Measurements from ENCODE around the gene SERPINB8.
"Not testable (repeated sequence)": the region's sequence is repeated elsewhere in the genome, so short reads cannot be mapped to it uniquely, and the experiment has no call there.

SERPINB8 gene, protein sequence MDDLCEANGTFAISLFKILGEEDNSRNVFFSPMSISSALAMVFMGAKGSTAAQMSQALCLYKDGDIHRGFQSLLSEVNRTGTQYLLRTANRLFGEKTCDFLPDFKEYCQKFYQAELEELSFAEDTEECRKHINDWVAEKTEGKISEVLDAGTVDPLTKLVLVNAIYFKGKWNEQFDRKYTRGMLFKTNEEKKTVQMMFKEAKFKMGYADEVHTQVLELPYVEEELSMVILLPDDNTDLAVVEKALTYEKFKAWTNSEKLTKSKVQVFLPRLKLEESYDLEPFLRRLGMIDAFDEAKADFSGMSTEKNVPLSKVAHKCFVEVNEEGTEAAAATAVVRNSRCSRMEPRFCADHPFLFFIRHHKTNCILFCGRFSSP

DNA sequence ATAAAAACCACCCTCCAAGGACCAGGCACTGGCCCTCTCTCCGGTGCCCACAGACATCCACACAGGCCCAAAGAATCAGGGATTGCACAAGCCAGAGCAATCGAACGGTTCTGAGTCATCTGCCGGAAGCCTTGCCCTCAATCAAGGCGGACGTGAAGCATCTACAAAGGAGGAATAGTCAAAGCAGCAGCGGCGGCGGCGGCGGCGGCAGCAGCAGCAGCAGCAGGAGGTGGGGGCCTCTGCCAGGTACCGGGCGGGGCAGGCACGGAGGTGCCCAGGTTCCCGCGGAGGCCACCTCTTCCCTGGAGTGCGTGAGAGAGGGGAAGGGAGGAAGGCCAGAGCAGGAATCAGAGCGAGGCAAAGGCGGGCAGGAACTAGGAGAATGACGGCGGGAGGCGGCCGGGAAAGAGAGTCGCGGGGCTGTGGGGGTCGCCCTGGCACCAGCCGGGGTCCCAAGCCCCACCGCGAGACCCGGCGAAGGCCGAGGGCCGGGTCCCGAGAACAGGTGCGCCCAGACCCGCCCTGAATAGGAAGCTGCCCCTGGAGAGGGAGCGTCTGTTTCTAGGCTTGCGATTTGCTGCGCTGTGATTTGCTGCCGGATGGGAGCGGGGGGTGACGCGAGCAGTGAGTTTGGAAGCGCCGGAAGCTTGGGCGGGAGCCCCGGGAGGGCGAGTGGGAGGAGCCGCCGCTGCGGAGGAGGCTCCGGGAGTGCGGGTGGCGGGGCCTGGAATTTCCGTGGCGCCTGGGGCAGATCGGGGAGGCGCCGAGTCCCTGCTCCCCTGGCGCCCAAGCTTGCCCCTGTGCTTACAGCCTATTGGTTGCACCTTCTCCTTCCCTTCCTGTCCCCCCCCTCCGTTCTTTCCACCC, at the start of gene SERPINB8:
Gene SERPINB8 (plus strand): TSS at position 140 of the 867 bp plus-strand sequence. CDS start 8,228 bp downstream, outside the sequence.
- peak; percentile 30 to 69 (median 51) for DNase-seq

DNA sequence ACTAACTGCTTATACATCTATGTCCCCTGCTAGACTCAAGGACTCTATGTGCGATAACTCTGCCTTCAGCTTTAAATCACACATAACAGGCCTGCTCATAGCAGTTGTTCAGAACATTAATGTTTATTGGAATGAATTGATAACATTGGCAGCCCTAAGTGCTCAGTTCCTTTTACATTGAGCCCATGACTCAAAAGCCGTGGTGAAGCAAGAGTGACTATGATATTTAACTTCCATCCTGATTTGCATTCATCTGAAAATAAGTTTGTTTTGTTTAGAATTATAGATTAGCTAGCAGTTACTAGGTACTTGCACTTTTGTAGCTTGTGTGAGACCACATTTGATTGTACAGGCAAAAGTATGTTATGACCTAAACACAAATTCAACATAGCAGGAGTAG, 47.8 kb upstream of the SERPINB8 start:
- no peak for DNase-seq

DNA sequence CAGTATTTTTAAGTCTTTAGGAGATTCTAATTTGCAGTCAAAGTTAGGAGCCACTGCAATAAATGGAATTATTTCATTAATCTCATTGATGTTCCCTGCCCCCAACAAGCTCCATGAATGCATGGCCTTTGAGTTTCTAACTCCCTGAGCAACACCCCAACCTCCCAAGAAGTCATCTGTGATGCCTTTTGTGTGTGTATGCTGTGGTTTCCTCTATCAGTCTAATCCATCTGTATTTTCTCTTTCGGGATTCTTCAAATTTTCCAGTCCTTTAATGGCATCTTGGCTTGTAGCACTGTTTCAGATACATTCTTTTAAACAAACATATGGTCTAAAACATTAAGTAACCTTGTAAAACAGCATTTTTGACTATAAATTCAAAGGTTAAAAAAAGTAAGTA, 45.3 kb upstream of the SERPINB8 start:
- DNase-seq: no peak

DNA sequence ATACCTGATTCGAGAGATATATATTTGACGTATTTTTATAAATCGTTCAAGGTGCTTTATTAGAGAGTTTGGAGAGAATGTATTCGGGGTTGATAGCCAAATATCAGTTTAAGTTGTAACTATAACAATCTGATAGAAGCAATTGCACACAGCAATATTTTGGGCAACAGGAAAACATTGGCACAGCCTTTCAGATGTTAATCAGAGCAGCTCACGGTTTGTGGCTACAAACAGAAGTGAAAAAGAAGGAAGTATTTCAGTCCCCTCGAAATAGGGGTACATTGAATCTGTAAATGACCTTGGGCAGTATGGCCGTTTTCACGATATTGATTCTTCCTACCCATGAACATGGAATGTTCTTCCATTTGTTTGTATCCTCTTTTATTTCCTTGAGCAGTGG, 41.5 kb upstream of the SERPINB8 start:
- DNase-seq: no peak

DNA sequence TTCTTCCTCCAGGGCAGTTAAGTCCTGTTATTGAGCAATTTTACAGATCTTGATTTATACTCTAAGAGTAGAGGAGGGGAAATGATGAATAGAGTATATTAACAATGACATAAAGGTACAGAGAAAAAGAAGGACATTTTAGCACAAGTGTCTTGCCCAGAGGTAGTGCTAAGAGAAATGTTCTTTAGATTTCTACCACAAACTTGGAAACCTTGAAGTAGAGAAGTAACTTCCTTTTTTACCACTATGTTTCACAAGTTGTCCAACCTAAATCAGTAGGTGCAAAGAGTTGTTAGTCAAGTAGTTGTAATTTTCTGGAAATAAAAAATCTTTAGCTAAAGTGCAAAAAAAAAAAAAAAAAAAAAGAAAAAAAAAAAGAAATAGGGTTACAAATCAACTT, 40.5 kb upstream of the SERPINB8 start:
- not testable (repeated sequence) for DNase-seq

DNA sequence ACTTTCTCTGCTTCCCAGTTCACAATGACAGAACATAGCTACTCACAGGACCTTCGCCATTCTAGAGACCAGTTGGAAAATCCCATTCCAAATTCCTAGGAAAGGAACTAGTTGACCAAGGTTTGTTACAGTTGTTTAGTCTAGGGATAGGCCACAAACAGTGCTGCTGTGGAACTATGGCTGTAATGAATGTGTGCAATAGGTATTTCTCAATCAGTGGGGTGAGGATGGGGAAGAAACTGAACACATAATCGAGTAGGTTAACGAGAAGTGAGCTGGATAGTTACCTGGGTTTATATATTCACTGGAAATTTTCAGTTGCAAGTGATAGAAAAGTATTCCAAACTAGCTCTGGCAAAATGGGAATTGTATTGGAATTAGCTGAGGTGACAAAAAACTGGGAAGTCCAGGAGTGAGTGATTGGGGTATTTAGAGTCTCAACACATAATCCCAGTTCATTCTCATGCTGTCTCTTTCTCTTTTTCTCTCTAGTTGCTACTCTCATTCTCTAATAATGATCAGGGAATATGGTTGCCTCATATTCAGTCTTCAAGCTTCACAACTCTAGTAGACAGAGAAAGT, 39.0 kb upstream of the SERPINB8 start:
- DNase-seq: no peak

DNA sequence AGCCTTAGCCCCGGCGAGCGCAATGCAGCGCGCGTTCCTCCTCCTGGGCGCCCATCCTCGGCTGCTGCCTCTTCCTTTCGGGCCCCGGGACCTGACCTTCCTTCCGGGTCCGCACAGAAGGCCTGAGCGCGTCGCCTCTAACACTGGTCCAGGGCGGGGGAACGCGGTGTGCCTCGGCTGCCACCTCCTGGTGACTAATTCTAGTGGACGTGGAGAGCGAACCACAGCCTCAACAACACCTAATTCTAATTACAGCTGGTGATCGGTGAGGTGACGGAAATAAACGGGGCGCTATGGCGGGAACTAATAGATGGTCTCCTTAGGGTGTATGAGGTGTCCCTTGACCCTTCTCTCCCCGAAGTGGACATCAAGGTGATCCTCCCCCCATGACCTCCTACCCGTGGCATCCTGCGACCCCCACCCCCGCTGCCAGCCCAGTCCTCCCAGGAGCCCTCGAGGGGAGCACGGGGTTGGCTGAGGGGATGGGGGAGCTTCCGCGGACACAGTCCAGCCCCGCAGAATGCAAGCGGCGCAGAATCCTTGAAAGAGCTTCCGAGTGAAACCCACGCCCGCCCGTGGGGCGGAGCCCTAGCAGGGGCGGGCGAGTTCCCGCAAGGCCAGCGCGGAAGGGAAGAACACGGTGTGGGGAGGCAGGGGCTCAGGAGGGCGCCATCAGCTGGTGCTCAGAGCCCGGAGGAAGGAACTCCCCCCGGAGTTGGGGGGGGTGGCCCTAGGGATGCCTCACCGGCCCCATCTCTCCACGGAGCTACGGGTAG, 33.5 kb upstream of the SERPINB8 start:
- DNase-seq: no peak

DNA sequence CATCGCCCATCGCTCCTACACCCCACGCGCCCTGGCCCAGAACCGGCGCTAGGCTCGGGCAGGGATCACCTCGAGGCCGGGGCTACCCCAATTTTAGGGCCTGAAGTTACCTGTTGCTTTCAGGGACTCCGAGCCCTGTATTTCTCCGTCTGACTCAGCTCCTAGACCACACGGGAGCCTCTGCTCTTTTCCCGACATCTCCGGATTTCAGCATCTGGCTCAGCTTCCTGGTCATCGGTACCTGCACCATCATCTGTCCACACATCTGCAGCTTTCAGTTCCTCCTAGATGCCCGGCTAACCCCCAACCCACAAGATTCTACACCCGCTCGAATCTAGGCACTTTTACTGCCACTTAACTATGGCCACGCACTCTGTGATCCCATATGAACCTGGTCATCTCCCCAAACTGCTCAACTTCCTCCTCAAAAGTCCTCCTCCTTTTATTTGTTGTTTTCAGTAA, 32.9 kb upstream of the SERPINB8 start:
- no peak for DNase-seq

DNA sequence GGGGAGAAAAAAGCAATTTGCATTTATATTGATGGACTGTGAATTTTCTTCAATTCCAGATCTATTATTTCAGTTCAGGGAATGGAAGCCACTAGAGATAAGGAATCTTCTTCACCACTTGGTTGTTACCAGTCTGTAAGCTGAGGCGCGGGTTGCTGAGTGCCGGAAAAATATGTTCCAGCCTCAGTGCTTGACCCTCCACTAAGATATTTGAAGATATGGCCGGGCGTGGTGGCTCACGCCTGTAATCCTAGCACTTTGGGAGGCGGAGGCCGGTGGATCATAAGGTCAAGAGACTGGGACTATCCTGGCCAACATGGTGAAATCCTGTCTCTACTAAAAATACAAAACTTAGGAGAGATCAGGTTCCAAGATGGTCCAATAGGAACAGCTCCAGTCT, 29.9 kb upstream of the SERPINB8 start:
- no peak for DNase-seq

DNA sequence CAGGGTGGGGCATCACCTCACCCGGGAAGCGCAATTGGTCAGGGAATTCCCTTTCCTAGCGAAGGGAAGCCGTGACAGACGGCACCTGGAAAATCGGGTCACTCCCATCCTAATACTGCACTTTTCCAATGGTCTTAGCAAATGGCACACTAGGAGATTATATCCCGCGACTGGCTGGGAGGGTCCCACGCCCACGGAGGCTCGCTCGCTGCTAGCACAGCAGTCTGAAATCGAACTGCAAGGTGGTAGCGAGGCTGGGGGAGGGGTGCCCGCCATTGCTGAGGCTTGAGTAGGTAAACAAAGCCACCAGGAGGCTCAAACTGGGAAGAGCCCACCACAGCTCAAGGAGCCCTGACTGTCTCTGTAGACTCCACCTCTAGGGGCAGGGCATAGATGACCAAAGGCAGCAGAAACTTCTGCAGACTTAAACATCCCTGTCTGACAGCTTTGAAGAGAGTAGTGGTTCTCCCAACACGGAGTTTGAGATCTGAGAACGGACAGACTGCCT, 29.3 kb upstream of the SERPINB8 start:
- DNase-seq: not testable (repeated sequence)

DNA sequence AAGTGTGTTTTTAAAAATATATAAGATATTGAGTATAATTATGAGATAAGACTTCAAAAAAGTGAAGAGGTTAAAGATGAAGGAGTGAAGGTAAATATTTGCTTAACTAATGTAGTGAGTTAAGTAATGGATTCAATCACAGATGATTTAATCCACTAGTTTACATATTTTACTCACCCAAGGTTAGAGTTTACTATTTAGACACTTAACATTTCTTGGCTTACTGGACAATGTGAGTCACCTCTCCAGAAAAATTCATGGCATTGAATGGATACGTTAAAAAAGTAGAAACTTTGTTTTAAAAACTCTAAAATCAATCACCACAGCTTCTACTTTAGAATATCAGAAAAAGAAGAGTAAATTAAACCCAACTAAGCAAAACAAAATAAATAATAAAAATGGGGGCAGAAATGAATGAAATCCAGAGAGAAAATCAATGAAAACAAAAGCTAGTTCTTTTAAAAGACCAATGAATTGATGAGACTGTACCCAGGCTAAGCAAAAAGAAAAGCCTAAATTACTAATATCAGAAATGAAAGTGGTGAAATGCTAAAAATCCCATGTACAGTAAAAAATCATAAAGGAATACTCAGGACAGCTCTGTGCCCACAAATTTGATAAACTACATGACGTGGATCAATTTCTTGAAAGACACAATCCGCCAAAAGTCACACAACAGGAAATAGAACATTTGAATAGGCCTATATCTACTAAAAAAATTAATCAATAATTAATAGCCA, 22.7 kb upstream of the SERPINB8 start:
- DNase-seq: no peak

DNA sequence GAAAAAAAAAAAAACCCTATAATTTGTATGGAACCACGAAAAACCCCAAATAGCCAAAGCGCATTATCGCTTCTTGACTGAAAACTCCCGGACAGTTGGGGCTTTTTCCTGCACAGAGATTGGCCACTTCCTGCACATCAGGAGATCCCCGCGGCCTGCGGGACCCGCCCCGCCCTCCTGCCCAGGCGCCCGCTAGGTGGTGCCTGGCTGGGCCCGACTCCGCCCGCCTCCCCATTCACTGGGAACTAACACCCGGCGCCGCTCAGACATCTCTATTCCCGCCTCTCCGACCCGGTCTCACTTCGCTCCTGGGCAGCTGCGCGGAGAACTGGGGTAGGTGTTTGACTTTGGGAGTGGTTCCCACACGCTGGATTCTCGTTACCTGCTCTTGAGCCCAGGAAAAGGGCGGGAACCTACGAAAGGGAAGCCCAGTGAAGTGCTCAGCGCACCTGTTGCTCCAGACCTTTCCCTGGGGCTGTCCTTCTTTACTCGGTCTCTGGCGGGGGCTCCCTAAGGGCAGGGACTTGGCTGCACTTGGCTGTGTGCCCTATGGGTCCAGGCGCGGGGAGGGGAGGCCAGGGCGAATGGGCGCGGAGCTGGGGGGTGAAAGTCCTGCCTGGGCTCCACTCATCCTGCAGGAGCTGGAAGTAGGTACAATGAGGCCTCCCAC, 20.7 kb upstream of the SERPINB8 start, which contains the start of gene HMSD:
Gene HMSD (plus strand): TSS at position 234 of the 670 bp plus-strand sequence. CDS start 4,155 bp downstream, outside the sequence.
- peak in 1 of 4 experiments; percentile 11 for DNase-seq

DNA sequence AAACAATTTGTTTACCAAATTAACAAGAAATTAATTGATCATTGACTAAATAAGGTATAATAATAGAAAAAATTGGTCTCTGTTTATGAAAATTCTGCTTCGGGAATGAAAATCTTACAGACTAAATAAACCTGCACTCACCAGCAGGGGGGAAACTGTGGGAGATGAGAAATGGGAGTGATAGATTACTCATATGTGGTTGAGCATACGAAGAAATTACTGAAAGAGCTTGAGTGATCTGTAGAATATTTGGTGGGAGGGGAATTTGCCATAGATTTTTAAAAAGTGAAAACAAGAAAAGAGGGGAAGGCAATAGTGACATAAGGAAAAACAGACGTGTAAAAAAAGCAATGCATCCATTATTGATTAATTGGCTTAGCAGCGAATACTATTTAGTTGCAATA, 18.6 kb upstream of the SERPINB8 start:
- DNase-seq: no peak

DNA sequence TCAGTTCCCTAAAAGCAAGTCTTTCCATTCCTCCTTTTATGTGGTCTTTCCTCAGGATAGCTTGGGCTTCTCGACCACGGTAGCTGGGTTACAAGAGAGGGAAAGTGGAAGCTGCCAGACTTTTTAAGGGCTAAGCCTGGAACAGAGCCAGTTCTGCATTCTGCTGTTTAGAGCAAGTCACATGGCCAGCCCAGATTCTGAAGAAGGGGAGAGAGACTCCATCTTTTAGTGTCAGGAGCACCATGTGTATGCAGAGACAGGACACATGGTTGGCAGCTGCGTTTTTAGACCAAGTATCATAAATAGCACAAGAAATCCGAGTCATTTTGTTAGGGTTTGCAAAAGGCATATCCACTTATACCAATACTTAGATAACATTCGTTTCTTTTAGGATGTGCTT, 16.1 kb upstream of the SERPINB8 start:
- DNase-seq: no peak

DNA sequence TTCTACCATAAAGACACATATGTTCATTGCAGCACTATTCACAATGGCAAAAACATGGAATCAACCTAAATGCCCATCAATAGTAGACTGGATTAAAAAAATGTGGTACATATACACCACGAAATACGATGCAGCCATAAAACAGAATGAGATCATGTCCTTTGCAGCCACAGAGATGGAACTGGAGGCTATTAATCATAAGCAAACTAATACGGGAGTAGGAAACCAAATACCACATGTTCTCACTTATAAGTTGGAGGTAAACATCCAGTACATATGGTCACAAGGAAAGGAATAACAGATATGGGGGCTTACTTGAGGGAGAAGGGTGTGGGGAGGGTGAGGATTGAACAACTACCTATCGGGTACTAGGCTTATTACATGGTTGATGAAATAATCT, 13.1 kb upstream of the SERPINB8 start:
- no peak for DNase-seq

DNA sequence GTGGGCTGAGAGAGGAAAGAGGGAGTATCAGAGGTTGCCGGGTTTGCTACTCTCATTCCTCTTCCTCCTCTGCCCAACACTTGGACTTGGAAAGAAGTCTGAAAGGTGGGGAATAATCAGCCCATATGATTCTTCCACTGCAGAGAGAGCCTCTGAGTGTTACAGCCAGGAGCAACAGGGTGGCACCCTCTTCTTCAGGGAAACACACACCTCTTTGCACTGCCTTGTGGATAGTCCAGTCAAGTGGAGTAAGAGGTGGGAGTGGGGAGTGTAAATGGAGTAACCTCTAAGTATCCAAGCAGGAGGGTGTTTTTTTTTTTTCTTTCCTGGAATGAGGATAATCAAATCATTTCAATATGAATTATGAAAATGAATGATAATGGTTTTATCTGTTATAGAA, 9.0 kb upstream of the SERPINB8 start:
- no peak for DNase-seq

DNA sequence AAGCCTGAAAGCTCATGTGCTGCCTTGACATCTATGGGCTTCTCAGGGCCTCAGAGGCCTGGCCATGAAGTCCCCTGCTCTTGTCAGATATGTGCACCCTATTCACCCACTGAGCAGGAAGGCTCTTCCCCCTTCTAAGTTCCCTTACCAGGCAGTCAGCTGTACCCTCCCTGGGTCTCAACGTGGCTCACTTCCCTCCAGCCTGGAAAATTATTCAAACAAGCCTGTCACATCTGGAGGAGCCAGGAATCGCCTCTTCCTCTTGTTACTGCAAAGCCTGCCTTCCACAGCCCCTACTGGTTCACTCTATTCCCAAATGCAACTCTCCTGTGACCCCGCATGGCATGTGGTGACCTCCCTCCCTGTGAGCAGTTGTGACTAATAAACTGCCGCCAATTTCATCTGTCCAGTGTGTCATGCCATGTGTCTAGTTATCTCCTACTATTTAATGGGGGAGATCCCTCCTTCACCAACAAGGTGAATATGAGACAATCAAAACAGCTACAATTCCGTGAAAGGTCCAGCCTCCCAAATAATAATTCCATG, 8.4 kb upstream of the SERPINB8 start:
- no peak for DNase-seq

DNA sequence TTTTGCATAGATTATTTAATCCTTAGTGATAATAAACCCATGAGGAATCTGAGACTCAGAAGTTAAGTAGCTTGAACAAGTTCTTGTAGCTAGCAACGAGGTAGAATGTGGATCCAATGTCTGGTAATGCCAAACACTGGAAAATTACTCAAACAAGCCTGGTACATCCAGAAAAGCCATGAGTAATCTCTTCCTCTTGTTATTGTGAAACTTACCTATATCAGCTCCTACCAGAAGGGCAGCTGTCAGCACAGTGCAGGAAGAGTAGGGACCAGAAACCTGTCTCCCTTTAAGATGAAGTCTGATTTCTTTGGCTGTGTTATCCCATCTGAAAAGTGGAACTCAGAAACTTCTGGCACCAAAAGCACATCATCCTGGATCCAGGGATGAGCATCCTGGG, 7.7 kb upstream of the SERPINB8 start:
- no peak for DNase-seq

DNA sequence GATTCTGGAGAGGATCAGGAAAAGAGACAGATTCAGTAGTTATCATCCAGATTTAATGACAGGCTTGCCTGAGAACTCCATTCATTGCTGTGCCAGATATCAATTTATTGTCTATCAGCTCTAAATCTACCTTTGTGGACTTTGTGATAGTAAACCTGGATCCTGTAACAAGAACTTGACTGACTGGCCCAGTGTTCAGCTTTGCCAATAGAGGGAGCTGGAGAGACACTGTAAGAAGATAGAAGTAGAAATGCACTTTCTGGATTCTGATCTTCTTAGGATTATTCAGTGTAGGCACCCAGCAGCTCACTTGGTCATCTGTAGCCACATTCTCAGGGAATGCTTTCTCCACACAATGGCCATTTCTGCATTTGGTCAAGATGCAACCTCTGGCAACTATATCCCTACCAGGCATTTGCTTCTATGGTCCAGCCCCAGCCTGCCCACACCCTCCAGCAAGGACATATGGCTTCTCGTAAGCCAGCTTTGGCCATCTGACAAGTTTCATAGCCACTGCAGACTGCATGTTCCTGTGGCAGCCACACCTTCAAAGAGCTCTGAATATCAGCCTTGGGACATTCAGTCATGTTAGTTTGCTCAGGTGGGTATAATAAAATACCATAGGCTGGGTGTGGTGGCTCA, 6.1 kb upstream of the SERPINB8 start:
- peak in 2 of 4 experiments; percentile 1 to 7 for DNase-seq

DNA sequence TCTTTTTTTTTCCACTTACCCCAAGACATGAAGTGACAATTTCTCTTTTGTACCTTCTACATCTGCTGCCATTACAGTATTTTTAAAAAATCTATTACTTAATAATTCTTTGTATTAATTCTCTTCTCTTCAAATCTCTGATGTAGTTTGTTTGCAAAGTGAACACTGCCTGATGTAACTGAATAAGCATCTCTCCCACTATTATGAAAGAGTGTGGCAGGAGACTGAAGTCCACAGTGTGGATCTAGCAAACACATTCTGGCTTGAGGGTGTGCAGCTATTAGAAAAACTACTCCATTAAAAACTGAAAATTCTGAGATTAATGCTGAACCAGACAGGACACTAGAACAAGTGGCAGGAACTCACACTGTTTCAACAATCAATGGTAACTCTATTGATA, 5.0 kb upstream of the SERPINB8 start:
- DNase-seq: no peak

Data from activated naive CD4-positive, alpha-beta T cell (primary cell).